Heart right ventricle (tissue), 16 donors: ENCODE measurements around the gene KIAA1671. TPM values are rescaled to one million over a fixed set of nuclear protein-coding genes. Genes with fewer than 3 reads are reported as not detected.
A peak's percentile ranks its signal among the peaks of the same experiment; 100 is the strongest.

ENCODE experiments used
- ATAC-seq, 8 donors: fragments of 200-7000 bp; cut with Tn5 transposase; one replicate each; pipeline ENCODE4 v1.9.1; 2020; ENCODE audit warnings: mild to moderate bottlenecking in 8 of 8, moderate library complexity in 8 of 8, moderate number of reproducible peaks in 1 of 8
- DNase-seq, 2 donors: peaks; one replicate each; pipeline ENCODE4 v3.0.0-alpha.2; 2020
- H3K27ac ChIP-seq, 10 donors: fragments of 200-600 bp; sonication (generic) in 2 of 10; one replicate each; pipeline versions ENCODE4 v1.5.0 to v1.8.0; 2020 to 2022; ENCODE audit warnings: mild to moderate bottlenecking in 3 of 10
- H3K27me3 ChIP-seq, 7 donors: fragments of 200-600 bp; one replicate each; pipeline ENCODE4 v1.8.0; 2021 to 2022; ENCODE audit warnings: mild to moderate bottlenecking in 2 of 7
- H3K36me3 ChIP-seq, 9 donors: fragments of 200-600 bp; sonication (generic) in 1 of 9; one replicate each; pipeline versions ENCODE4 v1.5.0 to v1.8.0; 2020 to 2022; ENCODE audit warnings: mild to moderate bottlenecking in 2 of 9
- H3K4me1 ChIP-seq, 9 donors: fragments of 200-600 bp; sonication (generic) in 1 of 9; one replicate each; pipeline versions ENCODE4 v1.5.0 to v1.8.0; 2020 to 2022; ENCODE audit warnings: mild to moderate bottlenecking in 4 of 9
- H3K4me3 ChIP-seq, 10 donors: fragments of 200-600 bp; sonication (generic) in 2 of 10; one replicate each; pipeline versions ENCODE4 v1.5.0 to v1.8.0; 2020 to 2022; ENCODE audit warnings: mild to moderate bottlenecking in 7 of 10, moderate library complexity in 2 of 10
- H3K9me3 ChIP-seq, 11 donors: fragments of 200-600 bp in 10 of 11; sonication (generic) in 2 of 11; one replicate each; pipeline versions ENCODE4 v1.5.0 to v1.8.0; 2013 to 2022; ENCODE audit warnings: mild to moderate bottlenecking in 2 of 11, control low read depth in 1 of 11, moderate library complexity in 1 of 11
- CTCF ChIP-seq, 9 donors: fragments of 200-600 bp; sonication (generic) in 2 of 9; IDR thresholded peaks; one replicate each; pipeline versions ENCODE4 v1.5.0 to v1.8.0; 2021 to 2022; ENCODE audit warnings: antibody characterized with exemption in 9 of 9, mild to moderate bottlenecking in 5 of 9, moderate library complexity in 1 of 9
- WGBS, 2 donors: extraction: QIAGEN DNeasy Blood & Tissue Kit; methylation state at CpG; one replicate each; pipeline ENCODE4 v1.1.7; 2013; ENCODE audit warnings: inconsistent platforms in 1 of 2; 5-methylcytosine and 5-hydroxymethylcytosine counted together
- intact Hi-C, 10 donors: fragments of 100-400 bp; cut with DNase I; formaldehyde crosslinking; loops; one replicate each; pipeline versions ENCODE4 v1.11.1 to v1.14.2; 2022
- polyA plus RNA-seq, 2 donors: library from polyadenylated mRNA; stranded (reverse); fragments of 200-250 nt; gene quantifications; one replicate each; pipeline ENCODE4 v1.2.3, GENCODE V29; 2013
- total RNA-seq, 10 donors: library from RNA; stranded (reverse); fragmentation: NEBNext Ultra II Directional in 3 of 10; extraction: Animal tissue kit (Norgen Biotek cat#: 25700) in 3 of 10; gene quantifications; one replicate each; pipeline versions ENCODE4 v1.2.1 to v1.2.4, GENCODE V29; 2021 to 2023
- donor health status: Arrhythmogenic right ventricular cardiomyopathy.
- donor health status: ischemic (EF 13 %, LVEDD 7.1; RV severe dilation, severe dysfunction).
- donor health status: healthy with polysubstance abuse.
- donor health status: DM: no; HTN: yes; CAD: no.
- donor health status: DM: no; HTN: no; CAD: no.
- donor health status: ischemic (EF 25% LVEDD 6.9; RV normal size, moderate dysfunction).
- donor health status: ischemic (EF 25% LVEDD 5.7; RV mildly dilated, moderate dysfunction).
- donor health status: healthy.
- donor health status: DM: yes; HTN: yes; CAD: no.
- donor health status: Ischemic cardiomyopathy.
- donor health status: ischemic (EF 35%, LVEDD 5.7; RV mildly dilated, moderate dysfunction).
- donor health status: nonischemic (EF 11% LVEDD 7.7; RV severe dilation, severe dysfunction).
- donor health status: DM: yes; HTN: yes; CAD: no.
- donor health status: PGD.
- donor health status: ischemic (EF 29% LVEDD 5.4; RV normal size, mild dysfunction).
- donor health status: nonischemic (EF 23%, LVEDD 6.1; RV moderate dilation, normal function).

KIAA1671 gene
- total and polyA plus RNA-seq, 12 donors = 2.9 to 26.2 (median 13.7) TPM

- DNase-seq (no peak), ATAC-seq (peak in 3 of 8 donors; percentile 54 to 68 (median 56))
- TF ChIP-seq CTCF (IDR thresholded peaks at IDR 0.05) = peak in 5 of 9 donors; percentile 5 to 40 (median 17)
- Histone ChIP-seq H3K4me3 (no peak overlapping the region), H3K27me3 (no peaks in the 10 kb centered on the region), H3K27ac (no peak overlapping the region), H3K4me1 (peaks cover 0 to 18% (median 8%) of the 10 kb centered on the region in 9 donors), H3K36me3 (no peaks in the 10 kb centered on the region), H3K9me3 (no peaks in the 10 kb centered on the region)
- intact Hi-C loops = no loop called here
- 69 to 74% methylated on average over 10 of the region's 10 CpGs for WGBS, 2 donors
Observed at GRCh38 chr22:25060522-25061071, 108.1 kb downstream of the KIAA1671 start.

GRCh38 chr22:25061134-25061533, 108.6 kb downstream of the KIAA1671 start:
- Histone ChIP-seq H3K27ac (no peak overlapping the region), H3K4me3 (no peak overlapping the region), H3K36me3 (no peaks in the 10 kb centered on the region), H3K27me3 (no peaks in the 10 kb centered on the region), H3K9me3 (no peaks in the 10 kb centered on the region), H3K4me1 (peaks cover 0 to 18% (median 8%) of the 10 kb centered on the region in 9 donors)
- no peak for DNase-seq
- intact Hi-C loops = no loop called here
- ATAC-seq = no peak
- TF ChIP-seq CTCF (IDR thresholded peaks at IDR 0.05) = no peak
- WGBS, 2 donors = 93 to 94% methylated on average over 5 of the region's 5 CpGs

GRCh38 chr22:25061605-25062376, 109.3 kb downstream of the KIAA1671 start:
- no peak for DNase-seq
- intact Hi-C loops = no loop called here
- Histone ChIP-seq H3K36me3 (no peaks in the 10 kb centered on the region), H3K27ac (peak overlapping the region in 1 of 10 donors; percentile 20), H3K9me3 (no peaks in the 10 kb centered on the region), H3K4me3 (no peak overlapping the region), H3K4me1 (peaks cover 0 to 18% (median 8%) of the 10 kb centered on the region in 9 donors), H3K27me3 (no peaks in the 10 kb centered on the region)
- ATAC-seq = no peak
- 86 to 87% methylated on average over 8 of the region's 8 CpGs for WGBS, 2 donors
- TF ChIP-seq CTCF (IDR thresholded peaks at IDR 0.05) = no peak

- intact Hi-C loops = no loop called here
- no peak for TF ChIP-seq CTCF (IDR thresholded peaks at IDR 0.05)
- H3K9me3 ChIP-seq = no peaks in the 10 kb centered on the region
- 73% methylated on average over 16 of the region's 16 CpGs for WGBS, 2 donors
- H3K4me1 ChIP-seq = peaks cover 0 to 18% (median 8%) of the 10 kb centered on the region in 9 donors
- peak overlapping the region in 1 of 10 donors; percentile 31 for H3K27ac ChIP-seq
- no peaks in the 10 kb centered on the region for H3K36me3 ChIP-seq
- H3K4me3 ChIP-seq = no peak overlapping the region
- ATAC-seq (no peak), DNase-seq (no peak)
- H3K27me3 ChIP-seq = no peaks in the 10 kb centered on the region
Observed at GRCh38 chr22:25062386-25063085, 110.0 kb downstream of the KIAA1671 start.
